ENCODE data around the gene DOK5.
A peak's percentile ranks its signal among the peaks of the same experiment; 100 is the strongest.

The DOK5 gene

GRCh38 chr20:54650052-54650719, 174.8 kb downstream of the DOK5 start:
- no peak for DNase-seq

GRCh38 chr20:54651252-54651651, 175.9 kb downstream of the DOK5 start:
- no peak for DNase-seq

GRCh38 chr20:54654450-54654849, 179.1 kb downstream of the DOK5 start:
- no peak for DNase-seq

GRCh38 chr20:54657268-54657826, 182.0 kb downstream of the DOK5 start:
- DNase-seq: no peak

GRCh38 chr20:54658525-54658924, 183.1 kb downstream of the DOK5 start:
- DNase-seq: no peak

GRCh38 chr20:54661265-54661664, 185.9 kb downstream of the DOK5 start:
- DNase-seq: no peak

- no peak for DNase-seq
Measured at GRCh38 chr20:54661880-54662465, 186.6 kb downstream of the DOK5 start.

GRCh38 chr20:54665812-54666211, 190.4 kb downstream of the DOK5 start:
- no peak for DNase-seq

GRCh38 chr20:54668271-54669039, 193.1 kb downstream of the DOK5 start:
- peak; percentile 26 for DNase-seq

GRCh38 chr20:54669040-54669363, 193.6 kb downstream of the DOK5 start:
- no peak for DNase-seq

GRCh38 chr20:54678253-54678652, 202.9 kb downstream of the DOK5 start:
- no peak for DNase-seq

GRCh38 chr20:54680439-54680838, 205.0 kb downstream of the DOK5 start:
- peak; percentile 64 for DNase-seq

- peak; percentile 64 for DNase-seq
Measured at GRCh38 chr20:54680872-54681619, 205.7 kb downstream of the DOK5 start.

- no peak for DNase-seq
Measured at GRCh38 chr20:54681869-54682268, 206.5 kb downstream of the DOK5 start.

- DNase-seq: no peak
Measured at GRCh38 chr20:54688476-54688875, 213.1 kb downstream of the DOK5 start.

GRCh38 chr20:54690323-54690722, 214.9 kb downstream of the DOK5 start:
- DNase-seq: no peak

- DNase-seq: no peak
Measured at GRCh38 chr20:54691327-54691726, 215.9 kb downstream of the DOK5 start.

GRCh38 chr20:54692168-54692887, 216.9 kb downstream of the DOK5 start:
- no peak for DNase-seq

GRCh38 chr20:54694516-54694915, 219.1 kb downstream of the DOK5 start:
- DNase-seq: no peak

- no peak for DNase-seq
Measured at GRCh38 chr20:54698373-54698772, 223.0 kb downstream of the DOK5 start.
